ENCODE results near the gene WNT7B.

DNA sequence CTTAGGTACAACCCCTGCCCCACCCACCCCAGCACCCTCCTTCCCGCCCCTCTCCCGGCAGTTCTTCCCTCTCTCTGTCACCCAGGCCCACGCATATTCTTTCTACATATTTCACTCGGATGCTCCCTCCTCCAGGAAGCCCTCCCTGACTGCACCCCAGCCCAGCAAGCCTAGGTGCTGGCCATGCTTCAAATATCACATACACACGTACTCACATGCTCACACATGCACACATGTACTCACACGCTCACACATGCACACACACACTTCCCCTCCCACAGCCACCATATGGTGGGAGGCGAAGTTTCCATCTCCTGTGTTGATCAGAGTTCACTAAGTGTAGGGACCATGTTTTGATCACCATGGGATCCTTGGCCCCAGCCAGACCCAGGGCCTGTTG lies 90.4 kb downstream of the WNT7B start:
- TF ChIP-seq GATA2 (IDR thresholded peaks at IDR 0.05; ENCODE audit: low read depth, low read length) (no peak), GATA3 (IDR thresholded peaks at IDR 0.05; ENCODE audit: low read depth, low read length) (no peak)

Measured in SH-SY5Y (cell line).